Upper lobe of right lung (tissue), 1 donor: ENCODE results near the gene FHIT. TPM values are rescaled to one million over a fixed set of nuclear protein-coding genes. Genes with fewer than 3 reads are reported as not detected.
"Not testable (repeated sequence)": the region's sequence is repeated elsewhere in the genome, so short reads cannot be mapped to it uniquely, and the experiment has no call there.

Source experiments
- ATAC-seq: fragments of 200-7000 bp; cut with Tn5 transposase; one replicate; pipeline ENCODE4 v1.9.1; 2020; ENCODE audit warnings: mild to moderate bottlenecking, moderate library complexity
- DNase-seq: peaks from one replicate; pipeline ENCODE4 v3.0.0-alpha.2; 2020
- H3K27ac ChIP-seq: fragments of 200-600 bp; one replicate; pipeline ENCODE4 v1.8.0; 2022
- H3K27me3 ChIP-seq: fragments of 200-600 bp; one replicate; pipeline ENCODE4 v1.8.0; 2022; ENCODE audit warnings: mild to moderate bottlenecking
- H3K36me3 ChIP-seq: fragments of 200-600 bp; one replicate; pipeline ENCODE4 v1.8.0; 2022
- H3K4me1 ChIP-seq: fragments of 200-600 bp; one replicate; pipeline ENCODE4 v1.8.0; 2022
- H3K4me3 ChIP-seq: fragments of 200-600 bp; one replicate; pipeline ENCODE4 v1.8.0; 2022; ENCODE audit warnings: mild to moderate bottlenecking
- H3K9me3 ChIP-seq: fragments of 200-600 bp; one replicate; pipeline ENCODE4 v1.8.0; 2022
- CTCF ChIP-seq: fragments of 200-600 bp; IDR thresholded peaks from one replicate; pipeline ENCODE4 v1.8.0; 2022; ENCODE audit warnings: antibody characterized with exemption
- intact Hi-C: fragments of 100-400 bp; cut with DNase I; formaldehyde crosslinking; loops from one replicate; pipeline ENCODE4 v1.11.0; 2022
- total RNA-seq: library from RNA; stranded (reverse); fragmentation: NEBNext Ultra II Directional; extraction: Animal tissue kit (Norgen Biotek cat#: 25700); gene quantifications from one replicate; pipeline ENCODE4 v1.2.1, GENCODE V29; 2021
- donor health status: DM: no; HTN: yes; CAD: no; lungs with severe emphysema.

FHIT gene
- total RNA-seq, 1 donor from 2014 or later = 9.6 TPM

DNA sequence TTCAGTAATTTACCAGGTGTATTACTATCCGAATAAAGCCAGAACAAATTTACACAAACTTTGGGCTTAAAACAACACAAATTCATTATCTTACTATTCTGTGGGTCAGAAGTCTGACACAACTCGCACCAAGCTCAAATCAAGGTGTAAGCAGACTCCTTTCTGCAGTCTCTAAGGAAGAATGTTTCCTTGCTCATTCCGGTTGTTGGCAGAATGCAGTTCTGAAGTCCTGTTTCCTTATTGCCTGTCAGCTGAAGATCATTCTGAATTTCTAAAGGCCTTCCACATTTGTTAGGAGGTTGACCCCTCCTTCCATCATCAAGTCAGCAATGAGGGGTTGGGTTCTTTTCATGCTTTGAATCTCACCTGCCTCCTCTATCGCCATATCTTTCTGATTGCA, 183.2 kb downstream of the FHIT start:
- intact Hi-C loops = no loop called here
- ATAC-seq = no peak
- no peaks in the 10 kb centered on the region for H3K27me3 ChIP-seq

DNA sequence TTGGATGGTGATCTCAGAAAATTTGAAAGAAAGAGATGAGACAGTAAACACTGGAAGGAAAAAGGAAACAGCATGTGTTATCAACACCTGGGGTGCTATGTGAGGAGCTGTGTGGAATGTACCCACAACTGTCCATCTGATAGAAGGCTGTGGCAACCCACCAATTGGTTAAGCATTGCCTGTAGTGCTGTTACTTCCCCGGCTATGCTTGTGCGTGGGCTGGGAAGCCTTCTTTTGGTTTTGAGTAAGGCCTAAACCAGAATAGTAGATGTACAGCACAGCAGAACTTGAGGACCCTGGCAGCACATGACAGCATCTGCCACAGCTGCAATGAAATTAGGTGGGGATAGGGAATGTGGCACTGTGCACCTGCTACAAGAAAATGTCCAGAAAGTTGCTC, 184.5 kb downstream of the FHIT start:
- H3K9me3 ChIP-seq = no peaks in the 10 kb centered on the region
- intact Hi-C loops = no loop called here
- no peaks in the 10 kb centered on the region for H3K36me3 ChIP-seq
- no peak overlapping the region for H3K27ac ChIP-seq
- no peaks in the 10 kb centered on the region for H3K4me1 ChIP-seq
- no peak overlapping the region for H3K4me3 ChIP-seq
- no peak for TF ChIP-seq CTCF
- H3K27me3 ChIP-seq = no peaks in the 10 kb centered on the region
- no peak for ATAC-seq
- no peak for DNase-seq

More for the DNA sequence above, 183.2 kb downstream of the FHIT start:
- DNase-seq = no peak
- Histone ChIP-seq H3K4me1 (no peaks in the 10 kb centered on the region), H3K4me3 (no peak overlapping the region), H3K27ac (no peak overlapping the region), H3K36me3 (no peaks in the 10 kb centered on the region), H3K9me3 (no peaks in the 10 kb centered on the region)
- no peak for TF ChIP-seq CTCF

DNA sequence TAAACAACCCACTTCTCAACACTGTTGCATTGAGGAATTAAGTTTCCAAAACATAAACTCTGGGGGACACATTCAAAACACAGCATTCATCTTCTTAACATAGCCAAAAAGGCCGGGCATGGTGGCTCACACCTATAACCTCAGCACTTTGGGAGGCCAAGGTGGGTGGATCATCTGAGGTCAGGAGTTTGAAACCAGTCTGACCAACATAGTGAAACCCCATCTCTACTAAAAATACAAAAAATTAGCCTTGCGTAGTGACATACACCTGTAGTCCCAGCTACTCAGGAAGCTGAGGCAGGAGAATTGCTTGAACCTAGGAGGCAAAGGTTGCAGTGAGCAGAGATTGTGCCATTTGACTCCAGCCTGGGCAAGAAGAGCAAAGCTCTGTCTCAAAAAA, 185.0 kb downstream of the FHIT start:
- intact Hi-C loops, DNase-seq, H3K27ac ChIP-seq, H3K27me3 ChIP-seq, H3K4me1 ChIP-seq, H3K4me3 ChIP-seq, H3K9me3 ChIP-seq, ATAC-seq, H3K36me3 ChIP-seq: not testable (repeated sequence)

- Histone ChIP-seq H3K36me3 (no peaks in the 10 kb centered on the region), H3K9me3 (no peaks in the 10 kb centered on the region), H3K4me1 (no peaks in the 10 kb centered on the region), H3K27ac (no peak overlapping the region), H3K4me3 (no peak overlapping the region), H3K27me3 (no peaks in the 10 kb centered on the region)
- intact Hi-C loops = no loop called here
- DNase-seq = no peak
- TF ChIP-seq CTCF = no peak
- no peak for ATAC-seq
Observed at GRCh38 chr3:61065451-61066011, 185.7 kb downstream of the FHIT start.

DNA sequence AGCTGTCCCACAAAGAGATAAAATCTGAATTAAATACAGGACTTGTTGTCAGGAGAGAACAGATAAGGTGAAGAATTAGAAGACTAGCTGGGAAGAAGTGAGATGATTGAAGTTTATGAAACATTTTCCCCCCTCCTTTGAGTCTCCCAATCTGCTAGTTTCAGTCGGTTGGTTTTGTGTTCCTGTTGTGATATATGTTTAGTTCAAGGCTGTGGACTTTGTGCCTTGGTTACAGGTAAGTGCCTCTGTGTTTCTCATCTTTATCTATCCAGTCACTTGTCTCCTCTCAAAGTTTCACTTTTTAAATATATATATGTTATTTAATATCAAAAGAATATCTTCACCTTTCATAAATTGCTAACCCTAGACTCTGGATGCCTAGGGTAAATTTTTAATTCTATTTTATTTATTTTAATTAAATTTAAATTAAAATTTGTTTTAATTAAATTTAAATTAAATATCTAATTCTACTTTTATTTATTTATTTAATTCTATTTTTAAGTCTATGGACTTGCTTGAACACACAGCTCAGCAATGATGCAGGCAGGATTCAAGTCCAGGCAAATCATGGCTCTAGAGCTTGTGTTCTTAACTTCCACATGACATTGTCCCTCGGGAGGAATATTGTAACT, 190.0 kb downstream of the FHIT start:
- intact Hi-C loops = no loop called here
- TF ChIP-seq CTCF = no peak
- Histone ChIP-seq H3K27me3 (no peaks in the 10 kb centered on the region), H3K9me3 (no peaks in the 10 kb centered on the region), H3K36me3 (no peaks in the 10 kb centered on the region), H3K27ac (no peak overlapping the region), H3K4me1 (no peaks in the 10 kb centered on the region), H3K4me3 (no peak overlapping the region)
- no peak for DNase-seq
- ATAC-seq = no peak

- no peak for DNase-seq
Observed at GRCh38 chr3:61060411-61060861, 190.8 kb downstream of the FHIT start.

More at GRCh38 chr3:61060411-61060861, 190.8 kb downstream of the FHIT start:
- intact Hi-C loops = no loop called here
- no peak for ATAC-seq
- Histone ChIP-seq H3K9me3 (no peaks in the 10 kb centered on the region), H3K27ac (no peak overlapping the region), H3K36me3 (no peaks in the 10 kb centered on the region), H3K4me1 (no peaks in the 10 kb centered on the region), H3K27me3 (no peaks in the 10 kb centered on the region), H3K4me3 (no peak overlapping the region)
- TF ChIP-seq CTCF = no peak
